Sciatic nerve (tissue), 2 donors: ENCODE measurements around the gene ME3. TPM values are rescaled to one million over a fixed set of nuclear protein-coding genes. Genes with fewer than 3 reads are reported as not detected.

ENCODE experiments used
- ATAC-seq: fragments of 200-7000 bp; cut with Tn5 transposase; one replicate; pipeline ENCODE4 v1.9.1; 2020; ENCODE audit warnings: mild to moderate bottlenecking, moderate library complexity
- DNase-seq: peaks from one replicate; pipeline ENCODE4 v3.0.0-alpha.2; 2020; ENCODE audit warnings: low spot score
- intact Hi-C: fragments of 100-400 bp; cut with DNase I; formaldehyde crosslinking; loops from one replicate; pipeline ENCODE4 v1.14.2; 2022
- total RNA-seq: library from RNA; stranded (reverse); fragmentation: NEBNext Ultra II Directional; extraction: Animal tissue kit (Norgen Biotek cat#: 25700); gene quantifications from one replicate; pipeline ENCODE4 v1.2.1, GENCODE V29; 2021
- donor health status: DM: no; HTN: no; CAD: no.
- donor health status: DM: no; HTN: no; CAD: no.

Gene ME3
- total RNA-seq, 1 donor from 2014 or later: 17.5 TPM

- intact Hi-C loops: no loop called here
- DNase-seq (no peak), ATAC-seq (peak; percentile 33)
These were observed 211.7 kb downstream of the ME3 start for GRCh38 chr11:86460461-86461385.

GRCh38 chr11:86459682-86460460, 212.5 kb downstream of the ME3 start:
- peak; percentile 61 for ATAC-seq
- DNase-seq: peak; percentile 71
- intact Hi-C loops: loop anchor here (5.0 to 10.0 kb wide), 2 partner anchors 155 to 357 kb away; no protein-coding TSS in a partner anchor

GRCh38 chr11:86459002-86459385, 213.4 kb downstream of the ME3 start:
- ATAC-seq (no peak), DNase-seq (no peak)
- intact Hi-C loops: loop anchor here (5.0 to 10.0 kb wide), 2 partner anchors 156 to 358 kb away; no protein-coding TSS in a partner anchor

- ATAC-seq: peak; percentile 62
- no peak for DNase-seq
- intact Hi-C loops: loop anchor here (5.0 to 10.0 kb wide), 2 partner anchors 156 to 359 kb away; no protein-coding TSS in a partner anchor
These were observed 214.0 kb downstream of the ME3 start for GRCh38 chr11:86458294-86459001.

GRCh38 chr11:86456075-86456939, 216.1 kb downstream of the ME3 start:
- ATAC-seq (peak; percentile 81), DNase-seq (peak; percentile 95)
- intact Hi-C loops: loop anchor here (5.0 to 10.0 kb wide), 2 partner anchors 158 to 361 kb away; no protein-coding TSS in a partner anchor

GRCh38 chr11:86453290-86454030, 219.0 kb downstream of the ME3 start:
- ATAC-seq: no peak
- intact Hi-C loops: loop anchor here (10.0 kb wide), 1 partner anchor 161 kb away; no protein-coding TSS in a partner anchor
- DNase-seq: no peak

- intact Hi-C loops: loop anchor here (10.0 kb wide), 1 partner anchor 165 kb away; no protein-coding TSS in a partner anchor
- no peak for DNase-seq
- peak; percentile 59 for ATAC-seq
These were observed 222.3 kb downstream of the ME3 start for GRCh38 chr11:86449993-86450629.

- intact Hi-C loops: no loop called here
- DNase-seq: no peak
- no peak for ATAC-seq
These were observed 224.5 kb downstream of the ME3 start for GRCh38 chr11:86447763-86448480.

GRCh38 chr11:86446924-86447285, 225.5 kb downstream of the ME3 start:
- no peak for ATAC-seq
- no peak for DNase-seq
- intact Hi-C loops: no loop called here

GRCh38 chr11:86446163-86446923, 226.1 kb downstream of the ME3 start:
- no peak for DNase-seq
- intact Hi-C loops: no loop called here
- ATAC-seq: no peak

GRCh38 chr11:86444981-86445380, 227.4 kb downstream of the ME3 start:
- ATAC-seq (no peak), DNase-seq (no peak)
- intact Hi-C loops: no loop called here

GRCh38 chr11:86443415-86443814, 229.0 kb downstream of the ME3 start:
- intact Hi-C loops: no loop called here
- DNase-seq: no peak
- no peak for ATAC-seq

GRCh38 chr11:86442827-86443226, 229.6 kb downstream of the ME3 start:
- peak; percentile 35 for ATAC-seq
- intact Hi-C loops: no loop called here

GRCh38 chr11:86442420-86442819, 230.0 kb downstream of the ME3 start:
- intact Hi-C loops: no loop called here
- DNase-seq (no peak), ATAC-seq (no peak)

More at GRCh38 chr11:86442827-86443226, 229.6 kb downstream of the ME3 start:
- no peak for DNase-seq

- no peak for DNase-seq
- peak; percentile 11 for ATAC-seq
- intact Hi-C loops: no loop called here
These were observed 231.6 kb downstream of the ME3 start for GRCh38 chr11:86440843-86441242.

GRCh38 chr11:86440305-86440716, 232.1 kb downstream of the ME3 start:
- intact Hi-C loops: no loop called here
- ATAC-seq (peak; percentile 97), DNase-seq (no peak)
